ENCODE measurements around the gene ZNF345. TPM values are rescaled to one million over a fixed set of nuclear protein-coding genes. Genes with fewer than 3 reads are reported as not detected.

ZNF345 gene
- total RNA-seq, 4 donors from 2014 or later = 6.0 to 11.6 (median 8.2) TPM

- no peak for TF ChIP-seq POLR2A (IDR thresholded peaks at IDR 0.05)
- TF ChIP-seq CTCF (IDR thresholded peaks at IDR 0.05) = no peak
- Histone ChIP-seq H3K27me3 (no peaks in the 10 kb centered on the region), H3K4me1 (peaks cover 12 to 14% of the 10 kb centered on the region in 2 donors), H3K27ac (peak overlapping the region in 1 of 3 donors; percentile 93), H3K4me3 (replicated peaks in 1 of 3) (peak overlapping the region; percentile 46 to 84 (median 57)), H3K9me3 (no peaks in the 10 kb centered on the region), H3K36me3 (peaks cover 0 to 7% of the 10 kb centered on the region in 2 donors)
- WGBS, 2 donors = 35 to 41% methylated on average over 7 of the region's 7 CpGs
- DNase-seq = peak; percentile 9 to 16
- intact Hi-C loops (cut with DNase I) = no loop called here
Observed at GRCh38 chr19:36916991-36917390, 66.3 kb downstream of the ZNF345 start.

GRCh38 chr19:36918090-36918489, 67.4 kb downstream of the ZNF345 start:
- no peak overlapping the region for H3K4me3 ChIP-seq (replicated peaks in 1 of 3)
- DNase-seq = no peak
- H3K36me3 ChIP-seq = peaks cover 8 to 15% of the 10 kb centered on the region in 2 donors
- peaks cover 12 to 14% of the 10 kb centered on the region in 2 donors for H3K4me1 ChIP-seq
- TF ChIP-seq CTCF (IDR thresholded peaks at IDR 0.05) (no peak), POLR2A (IDR thresholded peaks at IDR 0.05) (no peak)
- no peaks in the 10 kb centered on the region for H3K27me3 ChIP-seq
- 95 to 97% methylated on average over 9 of the region's 9 CpGs for WGBS, 2 donors
- intact Hi-C loops (cut with DNase I) = no loop called here
- no peaks in the 10 kb centered on the region for H3K9me3 ChIP-seq
- H3K27ac ChIP-seq = no peak overlapping the region

Small RNA genes within 50 kb of the gene (small RNA-seq; reads per million reads assigned to genes)
- not detected for gene RF00019

Other genes with a start within 250 kb of the ZNF345 start
- 10 to 100 TPM; 11.3 to 30.5 (median 19.0) TPM for gene ZNF382, start 245.6 kb upstream of the ZNF345 start, total RNA-seq
- gene ZNF461, start 184.0 kb upstream of the ZNF345 start, total RNA-seq = 10 to 100 TPM; 13.2 to 19.5 (median 16.2) TPM
- 10 to 100 TPM in 3 of 4 donors, 1 to 10 TPM in 1; 8.0 to 27.9 (median 14.3) TPM for gene ZNF567, start 163.3 kb upstream of the ZNF345 start, total RNA-seq
- 1 to 10 TPM; 2.4 to 4.8 (median 3.7) TPM for gene ZNF850, start 78.1 kb upstream of the ZNF345 start, total RNA-seq
- gene ZNF790, start 12.5 kb upstream of the ZNF345 start, total RNA-seq = 10 to 100 TPM in 3 of 4 donors, 1 to 10 TPM in 1; 9.8 to 18.7 (median 14.6) TPM
- 1 to 10 TPM; 4.3 to 8.7 (median 6.1) TPM for gene ZNF829, start 65.4 kb downstream of the ZNF345 start, total RNA-seq
- gene ZNF568, start 65.5 kb downstream of the ZNF345 start, total RNA-seq = 10 to 100 TPM; 14.2 to 25.8 (median 16.8) TPM
- 10 to 100 TPM; 15.8 to 26.6 (median 16.8) TPM for gene ZNF420, start 227.6 kb downstream of the ZNF345 start, total RNA-seq